H9 (cell line): ENCODE data around the gene GPR151. TPM values are rescaled to one million over a fixed set of nuclear protein-coding genes. Genes with fewer than 3 reads are reported as not detected.

Experiments used
- DNase-seq: peaks from one replicate; pipeline ENCODE4 v3.0.0-alpha.2; 2017
- H2AFZ ChIP-seq: one replicate; pipeline ENCODE4 v1.6.1; 2013; ENCODE audit warnings: mild to moderate bottlenecking, low read length, control low read depth, moderate library complexity
- H2AK5ac ChIP-seq: 2 replicates; pipeline ENCODE4 v1.6.1; 2013; ENCODE audit warnings: low read length, control low read depth, mixed read lengths; ENCODE audit not compliant: insufficient read length
- H2BK120ac ChIP-seq: one replicate; pipeline ENCODE4 v1.6.1; 2013; ENCODE audit warnings: low read depth, mild to moderate bottlenecking, low read length, control low read depth, inconsistent platforms; ENCODE audit not compliant: poor library complexity, severe bottlenecking
- H2BK12ac ChIP-seq: 2 replicates; pipeline ENCODE4 v1.6.1; 2013; ENCODE audit warnings: low read length, control low read depth, mixed read lengths, low read depth; ENCODE audit not compliant: insufficient read length
- H2BK15ac ChIP-seq: 2 replicates; pipeline ENCODE4 v1.6.1; 2013; ENCODE audit warnings: low read depth, low read length, control low read depth
- H2BK20ac ChIP-seq: one replicate; pipeline ENCODE4 v1.6.1; 2013; ENCODE audit warnings: low read depth, mild to moderate bottlenecking, low read length, control low read depth, inconsistent platforms; ENCODE audit not compliant: poor library complexity, severe bottlenecking
- H2BK5ac ChIP-seq: 2 replicates; pipeline ENCODE4 v1.6.1; 2013; ENCODE audit warnings: low read length, control low read depth, mixed read lengths; ENCODE audit not compliant: insufficient read length
- H3K14ac ChIP-seq: 2 replicates; pipeline ENCODE4 v1.6.1; 2013; ENCODE audit warnings: low read length, control low read depth; ENCODE audit not compliant: insufficient read depth
- H3K18ac ChIP-seq: 2 replicates; pipeline ENCODE4 v1.6.1; 2013; ENCODE audit warnings: low read depth, mild to moderate bottlenecking, mixed read lengths, low read length, control low read depth; ENCODE audit not compliant: insufficient read length
- H3K23ac ChIP-seq: 2 replicates; pipeline ENCODE4 v1.6.1; 2013; ENCODE audit warnings: low read length, control low read depth, mixed read lengths, low read depth; ENCODE audit not compliant: insufficient read length
- H3K23me2 ChIP-seq: 2 replicates; pipeline ENCODE4 v1.6.1; 2013; ENCODE audit warnings: low read depth, mild to moderate bottlenecking, mixed read lengths, low read length, control low read depth; ENCODE audit not compliant: insufficient read length, poor library complexity, severe bottlenecking
- H3K27ac ChIP-seq: 2 replicates; pipeline ENCODE4 v1.5.1; 2013; ENCODE audit warnings: low read length, control low read depth, mixed read lengths, low read depth; ENCODE audit not compliant: insufficient read length
- H3K27me3 ChIP-seq: 2 replicates; pipeline ENCODE4 v1.6.1; 2013; ENCODE audit warnings: low read length, control low read depth, inconsistent platforms; ENCODE audit not compliant: insufficient read depth
- H3K4ac ChIP-seq: 2 replicates; pipeline ENCODE4 v1.6.1; 2013; ENCODE audit warnings: low read depth, mild to moderate bottlenecking, control low read depth, inconsistent platforms, low read length, moderate library complexity
- H3K4me1 ChIP-seq: 2 replicates; pipeline ENCODE4 v1.6.1; 2013; ENCODE audit warnings: low read length, control low read depth, inconsistent platforms; ENCODE audit not compliant: insufficient read depth
- H3K4me2 ChIP-seq: 2 replicates; pipeline ENCODE4 v1.6.1; 2013; ENCODE audit warnings: low read length, control low read depth, mixed read lengths; ENCODE audit not compliant: insufficient read length, insufficient read depth
- H3K56ac ChIP-seq: 2 replicates; pipeline ENCODE4 v1.6.1; 2013; ENCODE audit warnings: low read depth, mild to moderate bottlenecking, mixed read lengths, low read length, control low read depth; ENCODE audit not compliant: insufficient read length
- H3K79me1 ChIP-seq: 2 replicates; pipeline ENCODE4 v1.6.1; 2013; ENCODE audit warnings: low read depth, mild to moderate bottlenecking, moderate library complexity, low read length, control low read depth, inconsistent platforms; ENCODE audit not compliant: insufficient read depth, poor library complexity, severe bottlenecking
- H3K79me2 ChIP-seq: 2 replicates; pipeline ENCODE4 v1.6.1; 2013; ENCODE audit warnings: low read length, control low read depth, inconsistent platforms; ENCODE audit not compliant: insufficient read depth
- H3K9ac ChIP-seq: 2 replicates; pipeline ENCODE4 v1.6.1; 2013; ENCODE audit warnings: low read length, control low read depth, mixed read lengths; ENCODE audit not compliant: insufficient read length; ENCODE audit errors: extremely low read depth
- H3K9me3 ChIP-seq: one replicate; pipeline ENCODE4 v1.6.1; 2013; ENCODE audit warnings: low read depth, low read length, inconsistent platforms; ENCODE audit not compliant: control insufficient read depth
- H3T11ph ChIP-seq: one replicate; pipeline ENCODE4 v1.6.1; 2013; ENCODE audit warnings: mild to moderate bottlenecking, low read length, control low read depth, inconsistent platforms
- H4K20me1 ChIP-seq: one replicate; pipeline ENCODE4 v1.6.1; 2013; ENCODE audit not compliant: control insufficient read depth, insufficient read length, insufficient read depth
- H4K5ac ChIP-seq: 2 replicates; pipeline ENCODE4 v1.6.1; 2013; ENCODE audit warnings: low read depth, mild to moderate bottlenecking, mixed read lengths, low read length, control low read depth; ENCODE audit not compliant: insufficient read length
- H4K8ac ChIP-seq: replicated peaks from 2 replicates; pipeline ENCODE4 v1.6.1; 2013; ENCODE audit warnings: low read length, control low read depth, mixed read lengths, low read depth; ENCODE audit not compliant: insufficient read length
- H4K91ac ChIP-seq: 2 replicates; pipeline ENCODE4 v1.6.1; 2013; ENCODE audit warnings: low read depth, mild to moderate bottlenecking, moderate library complexity, mixed read lengths, low read length, control low read depth; ENCODE audit not compliant: insufficient read length
- H3K27ac Mint-ChIP-seq, 3 experiments: 2 replicates in 2 of 3; 3 replicates in 1 of 3; pipeline ENCODE4 v1.8.0; 2020 to 2021; ENCODE audit warnings: mixed read lengths in 3 of 3, mild to moderate bottlenecking in 1 of 3, moderate library complexity in 1 of 3
- H3K27me3 Mint-ChIP-seq: 2 replicates; pipeline ENCODE4 v1.8.0; 2021; ENCODE audit warnings: low read depth, mild to moderate bottlenecking, moderate library complexity, mixed read lengths
- H3K36me3 Mint-ChIP-seq, 3 experiments: 2 replicates in 2 of 3; 3 replicates in 1 of 3; pipeline ENCODE4 v1.8.0; 2020 to 2021; ENCODE audit warnings: low read depth in 3 of 3, mixed read lengths in 3 of 3; ENCODE audit not compliant: insufficient read depth in 1 of 3
- H3K4me1 Mint-ChIP-seq, 2 experiments: 2 replicates each; pipeline ENCODE4 v1.8.0; 2020; ENCODE audit warnings: mixed read lengths in 2 of 2
- H3K4me3 Mint-ChIP-seq, 2 experiments: 2 replicates in 1 of 2; 3 replicates in 1 of 2; pipeline ENCODE4 v1.8.0; 2020 to 2021; ENCODE audit warnings: mild to moderate bottlenecking in 2 of 2, mixed read lengths in 2 of 2, moderate library complexity in 1 of 2
- H3K9me3 Mint-ChIP-seq, 2 experiments: 2 replicates in 1 of 2; 3 replicates in 1 of 2; pipeline ENCODE4 v1.8.0; 2020; ENCODE audit warnings: mild to moderate bottlenecking in 2 of 2, mixed read lengths in 2 of 2, moderate library complexity in 1 of 2
- WGBS: extraction: QIAGEN DNeasy Blood & Tissue Kit; methylation state at CpG from one replicate; pipeline ENCODE4 v1.1.7; 2013; ENCODE audit warnings: missing lambda C conversion rate, low lambda C conversion rate, mixed read lengths; ENCODE audit not compliant: insufficient read length; ENCODE audit errors: extremely low coverage; 5-methylcytosine and 5-hydroxymethylcytosine counted together
- total RNA-seq: library from RNA; stranded (reverse); gene quantifications from 2 replicates; pipeline ENCODE4 v1.2.1, GENCODE V29; 2021
- TF ChIP-seq, protein P1 (sequence below): fragments of 200-600 bp; sonication (generic); conservative IDR thresholded peaks from 3 replicates; pipeline ENCODE4 v1.8.0; 2021; ENCODE audit warnings: antibody characterized with exemption, mild to moderate bottlenecking

Gene GPR151
- total RNA-seq, 1 experiment from 2014 or later: not detected

DNA sequence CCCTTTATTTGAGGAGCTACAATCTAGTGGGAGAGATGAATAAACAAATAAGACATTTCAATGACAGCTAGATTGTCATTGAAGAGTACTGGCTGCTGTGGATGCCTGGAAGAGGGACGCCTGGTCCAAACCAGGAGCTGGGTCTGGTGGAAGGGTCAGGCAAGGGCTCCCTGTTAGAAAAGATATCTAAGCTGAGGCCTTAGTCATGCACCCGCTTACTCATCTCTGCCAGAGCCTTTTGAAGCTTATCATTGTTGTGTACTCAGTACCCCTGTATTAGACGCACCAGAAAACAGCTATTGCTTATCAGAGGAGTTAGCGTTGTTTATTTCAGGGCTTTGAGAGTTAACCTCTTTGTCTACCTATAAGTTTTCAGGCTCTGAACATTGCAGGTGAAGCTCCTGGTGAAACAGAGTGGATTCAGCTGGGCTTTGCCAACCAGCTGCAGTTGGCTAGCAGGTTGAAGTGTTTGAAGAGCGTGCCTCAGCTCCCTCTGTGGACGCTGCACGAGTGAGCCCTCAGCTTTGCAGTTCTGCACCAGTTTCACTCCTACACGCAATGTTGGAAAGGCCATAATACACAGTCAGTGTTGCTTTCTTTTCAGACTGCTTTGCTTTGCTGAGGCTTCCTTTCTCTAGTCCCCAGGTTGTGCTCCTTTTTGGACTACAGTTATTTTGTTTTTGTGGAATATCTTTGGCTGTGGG is 5.6 kb upstream of the GPR151 start:
- H3K4me3 Mint-ChIP-seq: no peak overlapping the region
- no peaks in the 10 kb centered on the region for H3K36me3 Mint-ChIP-seq
- H3K27ac Mint-ChIP-seq: no peak overlapping the region

More for the DNA sequence above, 5.6 kb upstream of the GPR151 start:
- H3K9ac ChIP-seq: no peak overlapping the region
- no peak overlapping the region for H2AFZ ChIP-seq
- H2AK5ac ChIP-seq: no peak overlapping the region
- no CpG with 5 or more reads among the region's 8 CpGs for WGBS
- H3K23ac ChIP-seq: no peak overlapping the region
- H3K4me2 ChIP-seq: no peak overlapping the region
- TF ChIP-seq, protein P1, sequence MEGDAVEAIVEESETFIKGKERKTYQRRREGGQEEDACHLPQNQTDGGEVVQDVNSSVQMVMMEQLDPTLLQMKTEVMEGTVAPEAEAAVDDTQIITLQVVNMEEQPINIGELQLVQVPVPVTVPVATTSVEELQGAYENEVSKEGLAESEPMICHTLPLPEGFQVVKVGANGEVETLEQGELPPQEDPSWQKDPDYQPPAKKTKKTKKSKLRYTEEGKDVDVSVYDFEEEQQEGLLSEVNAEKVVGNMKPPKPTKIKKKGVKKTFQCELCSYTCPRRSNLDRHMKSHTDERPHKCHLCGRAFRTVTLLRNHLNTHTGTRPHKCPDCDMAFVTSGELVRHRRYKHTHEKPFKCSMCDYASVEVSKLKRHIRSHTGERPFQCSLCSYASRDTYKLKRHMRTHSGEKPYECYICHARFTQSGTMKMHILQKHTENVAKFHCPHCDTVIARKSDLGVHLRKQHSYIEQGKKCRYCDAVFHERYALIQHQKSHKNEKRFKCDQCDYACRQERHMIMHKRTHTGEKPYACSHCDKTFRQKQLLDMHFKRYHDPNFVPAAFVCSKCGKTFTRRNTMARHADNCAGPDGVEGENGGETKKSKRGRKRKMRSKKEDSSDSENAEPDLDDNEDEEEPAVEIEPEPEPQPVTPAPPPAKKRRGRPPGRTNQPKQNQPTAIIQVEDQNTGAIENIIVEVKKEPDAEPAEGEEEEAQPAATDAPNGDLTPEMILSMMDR: no peak
- H3K79me2 ChIP-seq: no peaks in the 10 kb centered on the region
- H2BK15ac ChIP-seq: no peak overlapping the region
- no peak overlapping the region for H4K5ac ChIP-seq
- H3K27ac ChIP-seq: no peak overlapping the region
- Mint-ChIP-seq H3K9me3 (no peaks in the 10 kb centered on the region), H3K4me1 (peaks cover 3% of the 10 kb centered on the region in 2 experiments; a peak in 3 of 4 replicates), H3K27me3 (no peaks in the 10 kb centered on the region)
- no peaks in the 10 kb centered on the region; the same call in 1 of the 2 replicates for H3K4me1 ChIP-seq
- H3K4ac ChIP-seq: no peak overlapping the region
- H2BK5ac ChIP-seq: no peak overlapping the region
- no peak overlapping the region for H4K8ac ChIP-seq
- no peaks in the 10 kb centered on the region for H3K23me2 ChIP-seq
- DNase-seq: no peak
- no peak overlapping the region for H2BK20ac ChIP-seq
- H3K14ac ChIP-seq: no peak overlapping the region
- H4K91ac ChIP-seq: no peak overlapping the region
- H3K27me3 ChIP-seq: no peaks in the 10 kb centered on the region
- H3K18ac ChIP-seq: no peak overlapping the region
- H2BK120ac ChIP-seq: no peak overlapping the region
- H3T11ph ChIP-seq: no peak overlapping the region
- H3K79me1 ChIP-seq: no peaks in the 10 kb centered on the region
- H4K20me1 ChIP-seq: no peaks in the 10 kb centered on the region
- no peak overlapping the region for H3K56ac ChIP-seq
- no peaks in the 10 kb centered on the region for H3K9me3 ChIP-seq
- H2BK12ac ChIP-seq: no peak overlapping the region
